SIG-M5 treated with dmso at 0.1 percent for 504 hours (cell line): ENCODE data around the gene BPIFB6.

Experiments used
- DNase-seq: peaks from one replicate; lab custom pipeline; 2025; ENCODE audit not compliant: unreplicated experiment; lab: John Stamatoyannopoulos, UW

The BPIFB6 gene, protein sequence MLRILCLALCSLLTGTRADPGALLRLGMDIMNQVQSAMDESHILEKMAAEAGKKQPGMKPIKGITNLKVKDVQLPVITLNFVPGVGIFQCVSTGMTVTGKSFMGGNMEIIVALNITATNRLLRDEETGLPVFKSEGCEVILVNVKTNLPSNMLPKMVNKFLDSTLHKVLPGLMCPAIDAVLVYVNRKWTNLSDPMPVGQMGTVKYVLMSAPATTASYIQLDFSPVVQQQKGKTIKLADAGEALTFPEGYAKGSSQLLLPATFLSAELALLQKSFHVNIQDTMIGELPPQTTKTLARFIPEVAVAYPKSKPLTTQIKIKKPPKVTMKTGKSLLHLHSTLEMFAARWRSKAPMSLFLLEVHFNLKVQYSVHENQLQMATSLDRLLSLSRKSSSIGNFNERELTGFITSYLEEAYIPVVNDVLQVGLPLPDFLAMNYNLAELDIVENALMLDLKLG

DNA sequence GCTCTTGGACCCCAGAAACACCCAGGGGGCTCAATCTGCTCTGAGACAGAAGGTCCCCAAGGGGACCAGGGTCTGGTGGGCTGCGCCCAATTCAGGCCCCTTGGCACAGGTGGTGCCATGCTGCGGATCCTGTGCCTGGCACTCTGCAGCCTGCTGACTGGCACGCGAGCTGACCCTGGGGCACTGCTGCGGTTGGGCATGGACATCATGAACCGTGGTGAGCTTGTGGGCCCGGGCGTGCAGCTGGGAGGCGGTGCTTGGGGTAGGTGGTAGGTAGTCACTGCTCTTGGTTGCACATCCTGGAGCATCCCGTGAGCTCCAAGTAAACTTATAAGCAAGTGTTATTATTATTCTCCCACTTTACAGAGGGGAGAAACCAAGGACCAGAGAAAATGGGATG lies at the start of gene BPIFB6:
Gene BPIFB6 (plus strand): TSS at position 118 of the 400 bp plus-strand sequence. CDS start 0 bp downstream, at position 118.
- DNase-seq = no peak

DNA sequence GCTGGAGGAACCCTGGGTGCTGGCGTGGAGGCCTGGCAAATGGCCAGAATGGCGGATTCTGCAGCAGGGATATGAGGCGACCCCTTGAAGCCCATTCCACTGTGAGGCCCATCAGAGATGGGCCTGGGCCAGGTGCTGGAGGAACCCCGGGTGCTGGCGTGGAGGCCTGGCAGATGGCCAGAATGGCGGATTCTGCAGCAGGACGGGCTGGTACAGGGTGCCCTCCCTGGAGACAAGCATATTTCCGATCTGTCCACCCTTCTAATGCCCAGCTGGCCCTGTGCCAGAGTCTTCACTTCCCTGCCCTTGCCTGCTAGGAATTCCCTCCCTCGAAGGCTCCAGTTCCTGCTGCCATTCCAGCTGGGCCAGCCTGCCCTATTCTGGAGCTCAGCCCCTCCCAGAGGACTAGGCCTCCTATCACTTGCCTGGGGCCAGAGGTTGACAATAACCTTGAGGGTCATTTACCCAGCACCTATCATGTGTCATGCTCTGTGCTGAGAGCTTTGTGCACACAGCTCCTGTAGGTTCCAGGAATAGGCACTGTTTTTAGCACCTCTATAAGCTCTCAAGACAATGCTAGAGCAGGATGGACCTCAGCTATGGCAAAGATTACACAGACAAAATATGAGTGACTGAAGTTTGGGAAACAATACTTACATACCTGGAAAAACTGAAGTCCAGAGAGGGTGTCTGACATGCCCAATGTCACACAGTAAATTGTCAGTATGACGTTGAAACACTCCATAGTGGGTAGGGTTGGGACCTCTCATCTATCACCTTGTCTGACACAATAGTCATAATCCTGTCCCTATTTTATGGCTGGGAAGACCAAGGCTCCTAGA lies 48.6 kb upstream of the BPIFB6 start:
- DNase-seq = no peak

DNA sequence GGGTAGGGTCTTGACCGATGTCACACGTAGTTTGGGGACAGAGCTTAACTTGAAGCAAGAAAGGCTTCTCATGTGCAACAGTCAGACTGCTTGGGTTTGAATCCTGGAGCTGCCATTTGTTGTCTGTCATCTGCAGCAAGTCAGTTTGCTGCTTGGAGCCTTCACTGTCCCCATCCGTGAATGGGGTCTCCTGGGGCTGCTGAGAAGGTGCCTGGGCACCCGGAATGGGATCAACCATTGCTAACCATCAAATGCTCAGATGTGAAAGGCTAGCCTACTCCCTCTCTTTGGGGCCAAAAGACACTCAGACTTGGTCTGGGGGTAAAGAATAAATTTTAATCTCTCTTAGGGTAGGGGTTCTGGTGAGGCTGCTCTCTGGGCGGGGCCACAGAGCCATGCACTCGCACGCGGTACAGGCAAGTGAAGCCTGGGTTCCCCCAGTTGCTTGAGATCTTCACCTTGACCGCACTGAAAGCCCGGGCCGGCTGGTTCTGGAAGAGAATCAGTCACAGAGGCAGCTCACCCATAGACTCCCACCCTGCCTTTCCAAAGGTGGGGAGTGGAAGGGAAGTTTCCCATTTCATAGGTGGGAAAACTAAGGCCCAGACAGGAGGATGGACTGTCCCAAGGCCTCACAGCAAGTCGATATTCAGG lies 47.9 kb upstream of the BPIFB6 start:
- DNase-seq = no peak

DNA sequence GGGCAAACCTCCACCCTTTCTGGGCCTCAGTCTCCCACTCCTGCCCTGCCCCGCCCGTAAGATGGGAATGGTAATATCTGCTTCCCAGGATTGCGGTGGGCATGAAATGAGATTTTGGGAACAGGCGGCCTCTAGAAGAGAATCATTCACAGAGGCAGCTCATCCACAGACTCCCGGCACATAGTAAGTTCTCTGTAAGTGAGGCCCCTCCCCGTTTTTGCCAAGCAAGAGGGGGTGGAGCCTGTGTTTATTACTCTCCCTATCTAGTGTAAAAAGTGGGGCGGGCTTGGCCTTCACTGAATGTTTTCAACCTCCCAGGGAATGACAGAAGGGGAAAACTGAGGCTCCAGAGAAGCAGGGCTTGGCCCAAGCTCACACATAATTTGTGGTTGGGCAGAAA lies 47.3 kb upstream of the BPIFB6 start:
- no peak for DNase-seq

DNA sequence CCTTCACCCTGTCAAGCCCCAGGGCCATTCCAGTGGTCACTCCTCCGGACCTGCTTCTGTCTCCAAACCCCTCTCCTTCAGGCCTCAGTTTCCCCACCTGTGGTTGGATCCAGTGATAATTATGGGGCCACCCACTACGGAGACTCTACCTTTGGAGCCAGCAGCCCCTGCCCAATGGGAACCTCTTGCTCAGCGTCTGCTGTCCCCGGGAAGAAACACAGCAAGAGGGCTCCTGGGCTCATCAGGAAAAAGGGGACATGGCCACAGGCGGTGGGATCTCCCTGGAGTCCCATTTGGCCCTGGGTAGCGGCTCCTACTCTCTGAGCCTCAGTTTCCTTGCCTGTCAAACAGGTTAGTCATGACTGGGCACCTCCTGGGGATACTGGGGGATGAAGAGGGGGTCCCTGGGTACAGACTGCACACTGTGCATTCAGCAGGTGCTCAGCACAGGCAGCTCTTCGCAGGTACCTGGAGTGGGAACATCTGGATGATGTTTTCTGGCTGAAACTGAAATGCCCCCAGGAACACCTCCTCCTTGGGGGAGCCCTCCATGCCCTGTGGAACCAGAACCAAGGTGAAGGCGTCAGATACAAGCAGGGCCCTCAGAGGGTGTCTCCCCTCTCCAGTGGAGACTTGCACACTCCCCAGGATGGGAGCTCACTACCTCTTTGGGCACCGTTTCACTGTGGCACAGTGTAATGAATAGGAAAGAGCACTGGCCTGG lies 46.7 kb upstream of the BPIFB6 start:
- DNase-seq = no peak

- no peak for DNase-seq
Observed at GRCh38 chr20:32985596-32985995, 45.9 kb upstream of the BPIFB6 start.

GRCh38 chr20:32986331-32986966 lies 45.0 kb upstream of the BPIFB6 start:
- no peak for DNase-seq

DNA sequence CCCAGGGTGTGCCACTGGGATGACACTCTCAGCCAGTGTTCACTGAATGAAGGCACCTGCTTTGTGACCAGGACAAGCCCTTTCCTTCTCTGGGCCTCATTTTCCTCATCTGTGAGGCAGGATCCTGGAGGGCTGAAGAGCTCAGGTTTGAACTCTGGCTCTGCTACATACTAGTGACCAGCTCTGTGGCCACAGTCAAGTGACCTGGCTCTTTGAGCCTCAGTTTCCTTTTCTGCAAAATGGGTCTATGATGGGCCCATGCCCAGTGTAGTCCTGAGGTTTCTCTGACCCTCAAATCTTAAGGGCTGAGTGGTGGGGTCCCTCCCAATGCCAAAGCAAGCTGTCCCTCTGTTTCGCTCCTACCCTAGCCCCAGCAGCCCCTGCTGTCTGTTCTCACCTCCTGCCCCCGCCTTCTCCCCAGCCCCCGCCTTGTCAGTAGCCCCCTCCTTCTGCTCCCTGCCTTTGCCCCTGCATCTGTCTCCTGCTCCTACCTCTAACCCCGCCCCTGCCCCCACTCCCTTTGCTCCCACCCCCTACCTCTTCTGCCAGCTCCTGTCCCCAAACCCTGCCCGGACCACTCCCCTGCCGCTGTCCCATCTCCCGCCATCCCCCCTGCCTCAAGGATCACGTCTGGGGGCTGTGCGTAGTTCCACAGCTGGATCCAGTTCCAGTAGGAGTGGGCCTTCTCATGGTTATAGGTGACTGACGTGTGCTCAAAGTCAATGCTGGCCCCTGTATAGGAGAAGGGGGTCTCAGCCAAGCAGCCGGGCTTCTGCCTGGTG lies 44.2 kb upstream of the BPIFB6 start:
- no peak for DNase-seq

DNA sequence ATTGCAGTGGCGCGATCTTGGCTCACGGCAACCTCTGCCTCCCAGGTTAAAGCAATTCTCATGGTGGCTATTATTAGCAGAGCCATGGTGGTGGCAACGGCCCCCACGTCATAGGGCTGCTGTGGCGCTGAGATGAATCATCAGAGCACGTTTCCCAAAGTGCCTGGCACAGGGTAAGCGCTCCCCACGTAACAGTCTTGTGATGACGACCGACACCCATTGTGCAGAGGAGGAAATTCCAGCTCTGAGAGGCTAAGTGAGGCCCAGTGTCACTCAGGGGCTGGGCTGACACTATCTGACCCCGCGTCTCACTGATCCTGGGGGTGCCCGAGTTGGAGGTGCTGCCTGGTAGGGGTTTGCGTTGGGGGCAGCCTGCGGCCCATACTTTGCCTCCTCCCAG lies 43.4 kb upstream of the BPIFB6 start:
- DNase-seq = peak; percentile 13

- DNase-seq = no peak
Observed at GRCh38 chr20:32989507-32990283, 41.8 kb upstream of the BPIFB6 start.

DNA sequence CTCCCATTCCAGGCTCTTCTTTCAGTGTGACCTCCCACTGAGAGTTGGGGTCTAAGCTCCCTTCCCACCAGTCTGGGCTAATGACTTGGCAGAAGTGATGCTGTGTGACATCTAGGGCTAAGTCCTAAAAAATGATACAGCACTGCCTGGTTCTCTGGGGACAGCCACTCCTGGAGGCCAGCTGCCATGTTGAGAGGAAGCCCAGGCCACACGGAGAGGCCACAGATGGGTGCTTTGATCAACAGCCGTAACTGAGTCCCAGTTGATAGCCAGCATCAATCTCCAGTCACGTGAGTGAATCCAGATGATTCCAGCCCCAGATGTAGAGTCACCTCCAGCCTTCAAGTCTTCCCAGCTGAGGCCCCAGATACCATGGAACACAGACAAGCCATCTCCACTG lies 41.0 kb upstream of the BPIFB6 start:
- DNase-seq = no peak

DNA sequence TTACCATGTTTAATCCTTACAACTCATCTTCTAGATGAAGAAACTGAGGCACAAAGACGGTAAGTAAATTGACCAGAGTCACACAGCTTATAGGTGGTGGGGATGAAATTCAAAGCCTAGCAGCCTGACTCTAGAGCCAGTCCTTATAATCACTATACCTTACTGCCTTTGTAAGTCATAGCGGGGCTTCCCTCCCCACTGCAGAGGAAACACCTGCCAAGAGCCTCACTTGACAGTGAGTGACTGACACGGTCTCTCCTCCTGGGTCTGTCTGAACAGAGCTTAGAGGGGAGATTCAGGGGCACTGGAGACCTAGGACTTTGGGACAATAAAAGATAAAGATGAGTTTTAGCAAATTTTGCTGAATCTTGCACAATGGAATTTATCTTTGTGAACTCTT lies 40.1 kb upstream of the BPIFB6 start:
- DNase-seq = no peak

GRCh38 chr20:32991792-32992641 lies 39.4 kb upstream of the BPIFB6 start:
- DNase-seq = no peak

- DNase-seq = no peak
Observed at GRCh38 chr20:32993496-32994050, 37.9 kb upstream of the BPIFB6 start.

DNA sequence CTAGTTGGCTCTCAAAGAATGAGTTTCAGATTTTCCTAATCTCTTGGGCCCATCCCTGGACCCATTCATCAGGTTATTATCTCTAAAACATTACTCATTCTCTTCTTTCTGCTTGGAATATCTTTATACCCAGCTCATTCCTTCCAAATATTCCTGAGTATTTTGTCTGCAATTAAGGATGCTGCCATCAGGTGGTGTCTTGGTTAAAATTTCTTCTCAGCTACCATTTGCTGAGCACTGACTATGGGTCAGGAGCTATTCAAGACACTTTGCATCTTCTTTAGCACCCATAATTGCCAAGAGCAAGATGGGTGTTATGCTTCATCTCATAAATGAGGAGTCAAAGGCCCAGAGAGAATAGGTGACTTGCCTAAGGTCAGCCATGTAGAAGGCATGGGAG lies 35.6 kb upstream of the BPIFB6 start:
- DNase-seq = no peak

DNA sequence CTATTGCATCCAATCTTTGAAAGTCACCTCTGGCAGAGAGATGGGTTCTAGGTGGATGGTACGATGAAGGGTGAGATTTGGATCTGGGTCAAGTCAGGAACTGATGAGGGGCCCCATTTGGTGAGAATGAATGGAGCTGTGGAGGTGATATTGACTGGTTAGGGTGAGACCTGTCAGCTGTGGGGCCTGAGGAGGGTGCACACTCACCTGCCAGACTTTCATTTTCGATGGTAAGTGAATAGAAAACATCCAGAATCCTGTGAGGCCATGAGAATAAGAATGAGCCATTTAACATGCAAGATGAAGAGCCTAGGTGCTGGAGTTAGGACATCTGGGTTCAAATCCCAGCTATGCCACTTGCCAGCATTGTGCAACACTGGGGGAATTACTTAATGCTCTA lies 34.0 kb upstream of the BPIFB6 start:
- DNase-seq = no peak

DNA sequence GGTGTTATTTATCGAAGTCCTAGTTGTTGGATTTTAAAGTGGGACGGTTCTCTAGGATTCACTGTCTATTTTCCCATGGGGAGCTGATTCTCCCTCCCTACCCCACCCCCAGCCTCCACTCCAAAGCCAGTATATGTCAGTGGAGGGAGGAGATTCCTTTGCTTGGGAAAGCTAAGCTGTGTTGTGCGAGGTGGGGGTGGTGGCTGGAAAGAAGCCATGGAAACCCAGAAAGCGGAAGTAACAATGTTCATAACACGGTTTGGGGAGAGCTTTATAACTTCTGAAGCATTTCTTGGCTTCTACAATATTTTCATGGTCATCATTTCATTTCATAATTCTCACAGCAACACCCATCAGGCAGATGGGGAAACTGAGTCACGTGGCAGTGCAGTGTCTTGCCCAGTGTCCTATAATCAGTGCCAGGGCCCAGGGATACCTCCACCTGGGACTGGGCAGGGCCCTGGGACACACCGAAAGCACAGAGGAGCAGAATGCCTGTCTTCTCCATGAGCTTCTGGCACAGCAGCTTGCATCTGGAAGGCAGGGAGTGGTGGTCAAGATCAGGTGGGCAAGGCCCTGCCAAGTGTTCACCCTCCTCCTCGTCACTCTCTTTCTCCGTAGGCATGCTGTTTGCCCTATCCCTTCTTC lies 31.7 kb upstream of the BPIFB6 start:
- peak; percentile 73 for DNase-seq
